H1 (cell line): ENCODE measurements around the gene CDH22.

Experiments
- BACH1 ChIP-seq: IDR thresholded peaks from 2 replicates; pipeline ENCODE4 v1.6.1; 2012; ENCODE audit warnings: low read length, improper control_type of control experiment
- CTCF ChIP-seq, 3 experiments: IDR thresholded peaks; 1 replicate in 2 of 3; 2 replicates in 1 of 3; pipeline versions ENCODE4 v1.5.1 to v1.6.1; 2011; ENCODE audit warnings: low read length in 3 of 3, mild to moderate bottlenecking in 3 of 3, inconsistent platforms in 2 of 3, low read depth in 1 of 3, moderate library complexity in 1 of 3; ENCODE audit not compliant: insufficient read depth in 1 of 3; ENCODE audit errors: control extremely low read depth in 1 of 3
- KDM1A ChIP-seq: fragments of 200-600, 300-600 bp; sonication (generic); IDR thresholded peaks from 2 replicates; pipeline ENCODE4 v1.7.1; 2016; ENCODE audit warnings: mild to moderate bottlenecking, low read length, borderline replicate concordance
- SIX5 ChIP-seq: IDR thresholded peaks from 2 replicates; pipeline ENCODE4 v1.6.1; 2011; ENCODE audit warnings: mild to moderate bottlenecking, low read depth, low read length

DNA sequence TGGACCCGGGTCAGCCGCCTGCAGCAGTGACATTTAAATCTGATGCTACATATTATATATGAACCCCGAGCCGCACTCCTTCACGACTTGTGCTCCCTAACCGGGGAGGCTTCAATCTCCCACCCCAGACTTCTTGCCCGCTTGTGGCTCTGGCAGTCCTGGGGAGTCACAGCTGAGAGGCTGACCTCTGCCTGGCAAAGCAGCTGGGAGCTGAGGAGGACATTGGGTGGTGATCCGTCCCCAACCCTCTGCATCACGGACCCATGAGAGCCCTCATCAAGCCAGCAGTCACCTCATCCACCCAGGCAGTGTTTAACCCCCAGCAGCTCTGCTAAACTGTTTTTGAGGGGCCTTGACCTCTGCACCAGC is 33.7 kb upstream of the CDH22 start:
- TF ChIP-seq CTCF (IDR thresholded peaks at IDR 0.05; ENCODE audit: control extremely low read depth in 1 of 3, insufficient read depth in 1 of 3, low read depth in 1 of 3, low read length in 3 of 3) (no peak), SIX5 (no peak), BACH1 (no peak), KDM1A (no peak)
